Measurements from ENCODE around the gene LRP5. TPM values are rescaled to one million over a fixed set of nuclear protein-coding genes. Genes with fewer than 3 reads are reported as not detected.
"Not testable (repeated sequence)": the region's sequence is repeated elsewhere in the genome, so short reads cannot be mapped to it uniquely, and the experiment has no call there.

The LRP5 gene
- total RNA-seq, 1 experiment from 2014 or later, result 14.2 TPM

DNA sequence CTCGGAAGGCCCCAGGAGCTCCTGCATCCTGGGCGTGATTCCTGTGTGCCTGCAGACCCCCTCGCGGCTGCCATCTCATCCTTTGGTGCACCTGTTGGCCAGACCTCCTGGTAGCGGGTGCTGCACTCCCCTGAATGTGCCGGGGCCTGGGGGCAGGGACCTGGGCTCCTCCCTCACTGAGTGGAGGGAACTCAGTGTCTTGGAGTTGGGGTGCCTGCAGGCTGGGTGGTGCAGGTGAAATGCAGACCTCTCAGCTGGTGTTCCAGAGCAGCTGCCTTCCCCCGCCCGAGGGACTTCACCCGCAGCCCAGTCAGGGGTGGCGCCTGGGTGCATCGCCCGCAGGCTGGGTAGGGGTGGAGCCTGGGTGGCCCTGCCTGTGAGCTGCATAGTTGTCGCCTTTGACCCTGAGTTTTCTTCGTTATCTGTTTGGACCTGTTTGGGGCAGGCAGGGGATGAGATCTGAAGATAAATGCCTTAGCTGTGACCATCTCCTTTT is 31.4 kb downstream of the LRP5 start:
- DNase-seq (ENCODE audit: extremely low read depth, low read depth), result no peak

DNA sequence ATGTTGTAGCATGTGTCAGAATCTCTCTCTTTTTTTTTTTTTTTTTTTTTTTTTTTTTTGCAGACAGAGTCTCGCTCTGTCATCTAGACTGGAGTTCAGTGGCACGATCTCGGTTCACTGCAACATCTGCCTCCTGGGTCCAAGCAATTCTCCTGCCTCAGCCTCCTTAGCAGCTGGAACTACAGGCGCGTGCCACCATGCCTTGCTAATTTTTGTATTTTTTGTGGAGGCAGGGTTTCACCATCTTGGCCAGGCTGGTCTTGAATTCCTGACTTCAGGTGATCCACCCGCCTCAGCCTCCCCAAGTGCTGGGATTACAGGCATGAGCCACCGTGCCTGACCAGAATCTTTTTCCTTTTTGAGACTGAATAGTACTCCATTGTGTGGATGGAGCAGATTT is 32.4 kb downstream of the LRP5 start:
- not testable (repeated sequence) for DNase-seq (ENCODE audit: extremely low read depth, low read depth)

DNA sequence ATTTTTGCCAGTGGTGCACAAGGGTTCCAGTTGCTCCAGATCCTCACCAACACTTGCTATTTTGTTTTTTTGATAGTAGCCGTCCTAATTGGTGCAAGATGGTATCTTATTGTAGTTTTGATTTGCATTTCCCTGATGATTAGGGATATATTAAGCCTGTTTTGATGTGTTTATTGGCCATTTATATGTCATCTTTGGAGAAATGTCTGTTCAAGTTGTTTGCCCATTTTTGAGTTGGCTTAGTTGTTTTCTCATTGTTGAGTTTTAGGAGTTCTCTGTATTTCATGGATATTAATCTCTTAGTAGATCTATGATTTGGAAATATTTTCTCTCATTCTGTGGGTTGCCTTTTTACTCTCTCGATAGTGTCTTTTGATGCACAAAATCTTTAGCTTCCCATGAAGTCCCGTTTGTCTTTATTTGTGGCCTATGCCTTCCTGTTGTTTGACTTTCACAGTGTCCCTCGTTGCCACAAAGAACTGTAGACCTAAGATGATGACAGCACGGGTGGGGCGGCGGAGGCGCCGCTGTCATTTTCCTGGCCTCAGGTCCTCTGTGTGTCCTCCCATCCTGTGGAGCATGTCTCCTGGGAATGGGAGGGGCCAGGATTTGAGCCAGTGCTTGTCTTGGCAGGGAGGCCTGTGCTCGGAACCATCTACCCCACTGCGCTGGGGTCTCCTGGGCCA is 33.5 kb downstream of the LRP5 start:
- no peak for DNase-seq (ENCODE audit: extremely low read depth, low read depth)

DNA sequence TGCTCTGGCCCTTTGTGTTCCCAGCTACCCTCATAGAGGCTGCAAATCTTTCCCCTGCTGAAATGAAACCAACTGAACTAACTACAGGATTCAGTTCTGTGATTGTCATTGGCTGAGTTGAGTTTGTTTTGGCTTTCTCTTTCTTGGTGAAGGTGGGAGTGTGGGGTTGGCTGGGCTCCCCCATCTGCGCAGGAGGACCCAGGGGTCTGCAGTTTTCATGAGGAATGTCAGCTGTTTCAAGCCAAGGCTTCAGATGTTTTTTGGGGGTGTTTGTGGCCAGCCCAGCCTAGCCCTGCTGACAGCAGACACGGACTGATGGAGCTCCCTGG is 34.0 kb downstream of the LRP5 start:
- DNase-seq (ENCODE audit: extremely low read depth, low read depth), result no peak

DNA sequence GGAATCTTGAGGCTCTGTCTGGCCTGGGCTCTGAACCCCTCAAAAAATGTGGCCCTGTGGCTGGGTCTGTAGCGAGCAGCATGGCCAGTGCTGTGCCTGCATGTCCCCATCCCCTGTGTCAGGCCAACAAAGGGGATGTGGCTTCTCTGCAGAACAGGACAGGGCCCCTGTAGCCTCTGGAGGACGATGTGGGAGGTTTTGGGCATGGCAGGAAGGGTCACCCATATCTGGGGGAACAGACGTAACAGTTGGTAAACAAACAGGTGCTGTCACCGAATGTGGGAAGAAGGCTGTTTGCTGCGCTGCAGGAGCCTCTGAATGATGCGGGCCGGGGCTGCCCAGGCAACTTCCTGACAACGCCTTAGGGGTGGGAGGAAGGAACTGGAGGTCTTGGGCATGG is 35.0 kb downstream of the LRP5 start:
- DNase-seq (ENCODE audit: extremely low read depth, low read depth), result no peak

DNA sequence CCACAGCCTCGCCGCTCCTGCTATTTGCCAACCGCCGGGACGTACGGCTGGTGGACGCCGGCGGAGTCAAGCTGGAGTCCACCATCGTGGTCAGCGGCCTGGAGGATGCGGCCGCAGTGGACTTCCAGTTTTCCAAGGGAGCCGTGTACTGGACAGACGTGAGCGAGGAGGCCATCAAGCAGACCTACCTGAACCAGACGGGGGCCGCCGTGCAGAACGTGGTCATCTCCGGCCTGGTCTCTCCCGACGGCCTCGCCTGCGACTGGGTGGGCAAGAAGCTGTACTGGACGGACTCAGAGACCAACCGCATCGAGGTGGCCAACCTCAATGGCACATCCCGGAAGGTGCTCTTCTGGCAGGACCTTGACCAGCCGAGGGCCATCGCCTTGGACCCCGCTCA is 35.5 kb downstream of the LRP5 start:
- no peak for DNase-seq (ENCODE audit: extremely low read depth, low read depth)

DNA sequence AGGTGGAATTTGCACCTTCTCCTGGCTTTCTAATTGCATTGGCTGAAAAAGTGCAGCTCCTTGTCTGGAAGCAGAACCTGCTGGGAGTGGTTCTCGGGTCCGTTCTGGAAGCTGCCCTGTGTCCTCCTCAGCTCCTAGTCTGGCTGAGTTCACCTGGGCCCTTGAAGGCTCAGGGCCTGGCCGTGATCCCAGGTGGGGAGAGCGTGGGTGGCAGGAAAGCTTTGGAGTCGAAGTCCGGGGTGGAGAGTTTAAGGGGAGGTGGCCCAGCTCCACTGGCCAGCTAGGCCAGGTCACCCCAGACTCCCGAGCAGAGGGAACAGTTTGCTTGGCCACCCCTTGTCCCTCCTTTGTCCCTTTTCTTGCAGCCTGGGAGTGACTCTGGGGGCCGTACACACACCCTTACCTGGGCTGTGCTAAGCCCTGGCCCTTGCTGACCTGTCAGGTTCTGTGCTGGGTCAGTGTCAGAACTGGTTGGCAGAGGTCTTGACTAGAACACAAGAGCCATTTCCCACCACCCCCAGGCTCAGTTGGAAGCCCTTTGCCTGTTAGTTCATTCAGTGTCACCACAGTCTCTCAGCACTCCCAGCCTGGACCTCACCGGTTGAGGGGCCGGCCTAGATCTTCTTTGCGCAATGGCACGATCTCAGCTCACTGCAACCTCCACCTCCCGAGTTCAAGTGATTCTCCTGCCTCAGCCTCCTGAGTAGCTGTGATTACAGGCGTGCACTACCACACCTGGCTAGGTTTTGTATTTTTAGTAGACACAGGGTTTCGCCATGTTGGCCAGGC is 37.3 kb downstream of the LRP5 start:
- no peak for DNase-seq (ENCODE audit: extremely low read depth, low read depth)

DNA sequence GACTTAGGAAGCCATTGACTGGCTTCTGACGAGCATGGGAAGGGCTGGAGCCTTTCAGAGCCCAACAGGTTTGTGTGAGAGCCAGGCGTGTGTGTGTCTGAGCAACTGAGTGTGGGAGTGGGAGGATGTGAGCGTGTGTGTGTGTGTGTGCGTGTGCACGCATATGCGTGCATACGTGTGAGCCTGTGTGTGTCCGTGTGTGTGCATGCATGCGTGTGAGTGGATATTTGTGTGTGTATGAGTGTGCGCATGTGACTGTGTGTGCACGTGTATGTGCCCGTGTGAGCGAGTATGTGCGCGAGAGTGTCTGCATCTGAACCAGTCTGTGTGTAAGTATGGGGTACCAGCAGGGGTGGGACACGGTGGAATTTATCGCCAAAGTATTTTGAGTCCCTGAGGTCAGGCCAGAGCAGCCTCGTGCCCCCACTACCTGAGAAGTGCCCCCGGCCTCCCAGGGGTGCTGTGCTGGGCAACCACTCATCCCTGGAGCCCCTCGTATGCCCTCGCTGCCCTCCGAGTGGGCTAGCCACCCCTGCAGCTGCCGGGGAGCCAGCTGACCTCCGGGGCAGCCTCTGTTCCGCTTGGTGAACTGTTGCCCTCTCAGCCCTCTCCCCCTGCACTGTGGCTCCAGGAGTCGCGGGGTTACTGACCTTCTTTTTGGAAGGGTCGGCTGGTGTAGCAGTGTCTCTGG is 38.5 kb downstream of the LRP5 start:
- no peak for DNase-seq (ENCODE audit: extremely low read depth, low read depth)

DNA sequence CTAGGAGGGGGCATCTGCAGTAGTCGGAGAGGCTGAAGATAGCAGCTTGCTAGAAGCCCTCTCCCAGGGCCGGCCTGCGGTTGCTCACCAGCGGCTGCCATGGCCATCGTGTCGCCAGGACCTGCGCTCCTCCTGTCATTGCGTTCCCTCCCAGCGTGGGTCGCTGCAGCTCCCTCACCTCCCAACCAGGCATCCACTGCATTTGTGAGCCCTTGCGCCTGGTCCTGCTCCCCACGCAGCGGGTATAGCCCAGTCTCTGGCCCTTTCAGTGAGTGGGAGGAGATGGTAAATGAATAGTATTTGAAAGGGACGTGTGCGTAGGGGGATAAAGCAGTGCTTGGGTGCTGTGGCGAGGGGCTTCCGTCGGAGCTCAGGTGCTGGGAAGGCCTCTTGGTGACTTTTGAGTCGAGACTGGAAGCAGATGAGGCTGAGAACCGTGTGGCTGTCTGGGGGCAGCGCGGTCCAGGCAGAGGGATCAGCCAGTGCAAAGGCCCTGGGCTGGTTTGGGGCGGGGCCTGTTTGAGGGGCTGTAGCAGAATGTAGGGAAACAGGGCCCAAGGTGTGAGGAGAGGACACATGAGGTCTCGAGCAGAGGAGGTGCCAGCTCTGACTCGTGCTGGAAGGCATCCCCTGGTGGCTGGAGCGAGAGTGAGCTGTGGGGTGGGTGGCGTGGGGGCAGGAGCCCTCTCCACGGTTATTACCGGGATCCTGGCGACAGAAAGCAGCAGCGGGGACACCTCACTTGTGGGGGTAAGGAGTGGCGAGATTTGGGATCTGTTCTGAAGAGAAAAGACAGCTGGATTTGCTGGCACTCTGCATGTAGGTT is 39.3 kb downstream of the LRP5 start:
- DNase-seq (ENCODE audit: extremely low read depth, low read depth), result no peak

DNA sequence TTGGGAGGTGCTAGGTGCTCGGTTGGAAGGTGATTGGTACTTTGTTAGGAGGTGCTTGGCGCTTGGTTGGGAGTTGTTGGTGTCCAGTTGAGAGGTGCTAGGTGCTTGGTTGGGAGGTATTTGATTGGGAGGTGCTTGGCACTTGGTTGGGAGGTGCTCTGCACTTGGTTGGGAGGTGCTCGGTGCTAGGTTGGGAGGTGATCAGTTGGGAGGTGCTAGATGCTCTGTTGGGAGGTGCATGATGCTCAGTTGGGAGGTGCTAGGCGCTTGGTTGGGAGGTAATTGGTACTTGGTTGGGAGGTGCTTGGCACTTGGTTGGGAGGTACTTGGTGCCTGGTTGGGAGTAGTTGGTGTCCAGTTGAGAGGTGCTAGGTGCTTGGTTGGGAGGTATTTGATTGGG is 40.2 kb downstream of the LRP5 start:
- DNase-seq (ENCODE audit: extremely low read depth, low read depth), result no peak

DNA sequence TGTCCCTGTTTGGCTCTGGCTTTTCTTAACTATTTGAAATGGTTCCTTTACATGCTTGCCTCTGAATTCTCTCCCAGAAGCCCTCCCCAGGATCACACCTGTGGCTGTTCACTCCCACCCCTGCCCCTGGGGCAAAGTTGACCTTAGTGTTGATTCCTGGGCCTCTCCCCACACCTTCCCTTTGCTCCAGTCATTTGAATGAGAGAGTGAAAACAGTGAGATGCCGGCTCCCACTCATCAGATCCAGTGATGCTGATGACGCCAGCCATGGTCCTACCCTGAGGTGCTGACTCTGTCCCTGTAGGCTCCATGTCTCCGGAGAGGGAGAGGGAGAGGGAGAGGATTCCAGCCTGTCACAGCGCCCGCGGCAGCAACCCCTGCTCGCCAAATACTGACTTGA is 40.7 kb downstream of the LRP5 start:
- no peak for DNase-seq (ENCODE audit: extremely low read depth, low read depth)

DNA sequence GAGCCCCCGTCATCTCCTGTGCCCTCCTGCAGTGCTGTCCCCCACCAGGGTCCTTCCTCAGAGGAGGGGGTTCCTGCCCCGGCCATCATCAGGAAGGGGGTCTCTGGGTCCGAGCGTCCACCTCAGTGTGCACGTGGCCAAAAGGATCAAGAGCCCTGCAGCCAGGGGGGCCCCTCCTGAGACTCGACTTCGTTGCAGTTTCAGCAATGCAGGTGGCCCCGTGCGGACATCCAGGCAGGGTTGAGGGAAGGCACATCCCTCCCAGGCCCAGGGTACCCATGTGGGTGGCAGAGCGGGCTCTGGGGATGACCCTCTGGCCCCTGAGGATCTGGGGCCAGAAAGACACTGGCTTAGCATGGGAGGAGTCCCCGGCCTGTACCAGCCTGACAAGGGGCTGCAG is 41.3 kb downstream of the LRP5 start:
- DNase-seq (ENCODE audit: extremely low read depth, low read depth), result no peak

DNA sequence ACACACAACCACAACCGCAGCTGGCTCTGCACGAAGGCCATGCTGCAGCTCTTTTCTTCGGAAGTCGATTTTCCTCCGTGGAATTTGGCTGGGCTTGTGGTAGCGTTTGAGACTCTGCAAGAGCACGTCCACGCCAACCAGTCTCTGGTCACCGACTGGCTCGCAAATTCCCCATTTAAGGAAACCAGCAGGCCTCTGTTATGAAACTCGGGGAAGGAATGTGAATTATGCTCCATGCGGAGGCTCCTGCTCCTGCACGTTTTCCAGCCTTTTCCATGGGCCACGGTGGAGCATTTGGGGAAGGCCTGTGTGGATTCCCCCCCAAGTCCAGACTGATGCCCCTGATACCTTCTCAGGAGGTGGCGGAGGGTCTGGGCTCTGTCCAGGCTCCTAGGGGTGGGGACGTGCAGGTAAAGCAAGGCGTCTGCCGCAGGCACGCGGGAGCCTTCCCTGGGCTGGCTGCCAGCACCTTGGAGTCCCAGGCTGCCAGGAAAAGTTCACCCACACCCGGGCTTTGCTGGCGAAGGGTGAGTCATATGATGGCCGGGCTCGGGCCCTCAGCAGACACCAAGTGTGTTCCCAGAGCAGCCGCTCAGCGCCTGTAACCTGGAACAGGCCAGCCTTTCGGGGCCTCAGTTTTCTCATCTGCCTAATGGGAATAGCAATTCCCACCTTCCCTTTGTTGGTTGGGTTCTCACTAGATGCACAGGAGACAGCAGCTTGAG is 41.9 kb downstream of the LRP5 start:
- peak; percentile 40 for DNase-seq (ENCODE audit: extremely low read depth, low read depth)

DNA sequence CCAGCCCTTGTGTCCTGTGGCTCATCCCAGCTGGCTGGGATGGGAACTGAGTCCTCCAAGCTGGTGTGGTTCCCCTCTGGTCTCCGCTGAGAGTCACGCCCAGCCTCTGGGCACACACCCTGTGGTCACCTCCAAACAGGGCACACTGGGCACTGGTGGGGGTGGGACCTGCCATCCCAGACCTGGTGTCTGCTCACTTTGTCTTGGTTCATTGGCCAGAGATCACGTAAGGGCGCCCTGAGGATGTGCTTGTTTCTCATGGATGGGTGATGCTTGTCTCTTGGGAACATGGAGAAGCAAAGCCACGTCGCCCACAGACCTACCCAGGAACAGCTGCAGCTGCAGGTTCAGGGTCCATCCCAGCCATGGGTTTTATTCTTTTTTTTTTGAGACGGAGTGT is 43.1 kb downstream of the LRP5 start:
- DNase-seq (ENCODE audit: extremely low read depth, low read depth), result no peak

DNA sequence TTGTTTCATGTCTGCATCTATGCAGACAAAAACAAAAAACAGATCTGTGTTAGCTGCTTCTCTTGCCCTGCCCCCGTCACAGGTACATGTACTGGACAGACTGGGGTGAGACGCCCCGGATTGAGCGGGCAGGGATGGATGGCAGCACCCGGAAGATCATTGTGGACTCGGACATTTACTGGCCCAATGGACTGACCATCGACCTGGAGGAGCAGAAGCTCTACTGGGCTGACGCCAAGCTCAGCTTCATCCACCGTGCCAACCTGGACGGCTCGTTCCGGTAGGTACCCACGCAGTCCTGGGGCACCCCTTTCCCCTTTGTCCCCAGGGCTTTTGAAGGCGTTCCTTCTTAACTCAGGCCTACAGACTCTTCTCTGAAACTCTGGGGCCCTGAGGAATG is 45.2 kb downstream of the LRP5 start:
- no peak for DNase-seq (ENCODE audit: extremely low read depth, low read depth)

DNA sequence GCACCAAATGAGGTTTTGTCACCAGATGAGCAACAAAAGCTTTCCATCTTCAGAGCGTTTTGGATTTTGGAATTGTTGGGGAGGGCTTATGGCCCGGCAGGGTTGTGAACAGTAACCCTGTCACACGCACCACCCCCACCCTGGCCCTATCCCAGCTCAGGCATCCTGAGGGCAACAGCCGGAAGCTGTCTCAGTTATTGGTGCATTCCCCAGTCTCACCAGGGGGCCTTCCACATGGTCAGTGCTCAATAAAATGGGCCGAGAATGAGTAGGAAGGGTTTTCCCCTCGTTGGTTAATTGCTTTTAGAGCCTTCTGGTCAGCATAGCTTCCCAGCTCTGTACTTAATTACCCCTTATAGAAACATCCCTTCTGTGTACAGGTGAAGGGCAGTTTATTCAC is 46.0 kb downstream of the LRP5 start:
- DNase-seq (ENCODE audit: extremely low read depth, low read depth), result no peak

DNA sequence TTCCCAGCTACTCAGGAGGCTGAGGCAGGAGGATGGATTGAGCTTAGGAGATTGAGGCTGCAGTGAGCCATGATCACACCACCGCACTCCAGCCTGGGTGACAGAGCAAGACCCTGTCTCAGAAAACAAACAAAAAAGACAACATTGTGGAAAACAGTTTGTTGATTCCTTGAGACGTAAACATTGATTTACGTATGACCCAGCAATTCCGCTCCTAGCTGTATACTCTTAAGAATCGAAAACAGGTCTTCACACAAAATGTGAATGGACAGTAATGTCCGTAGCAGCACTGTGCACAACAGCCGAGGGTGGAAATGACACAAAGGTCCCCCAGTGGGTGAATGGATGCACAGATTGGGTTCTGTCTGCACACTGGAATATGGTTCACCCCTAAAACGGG is 49.3 kb downstream of the LRP5 start:
- no peak for DNase-seq (ENCODE audit: extremely low read depth, low read depth)

DNA sequence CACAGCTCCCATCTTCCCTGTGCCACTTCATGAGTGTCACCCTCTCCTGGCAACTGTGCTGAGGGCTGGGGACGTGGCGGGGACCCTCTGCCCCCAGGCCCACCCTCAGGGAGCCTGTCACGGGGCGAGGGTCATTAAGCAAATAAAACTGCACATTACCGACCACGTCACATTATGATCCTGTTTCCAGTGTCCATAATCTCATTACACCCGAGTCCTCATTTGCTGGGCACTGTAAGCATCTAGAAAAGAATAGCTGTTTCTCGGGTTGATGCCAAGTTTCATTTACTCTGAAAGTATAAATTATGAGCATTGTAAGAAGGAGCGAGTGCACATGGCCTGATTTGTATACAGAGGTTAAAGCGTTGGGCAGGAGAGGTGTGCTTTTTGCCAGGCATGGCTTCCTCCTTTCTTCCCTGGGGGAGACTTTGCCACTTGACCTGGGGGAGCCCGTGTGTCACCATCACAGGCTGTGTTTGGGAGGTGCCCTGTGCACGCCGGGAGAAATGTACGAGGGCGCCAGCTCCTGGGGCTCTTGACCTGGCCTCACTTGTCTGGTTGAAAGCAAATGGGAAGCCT is 50.5 kb downstream of the LRP5 start:
- DNase-seq (ENCODE audit: extremely low read depth, low read depth), result no peak

DNA sequence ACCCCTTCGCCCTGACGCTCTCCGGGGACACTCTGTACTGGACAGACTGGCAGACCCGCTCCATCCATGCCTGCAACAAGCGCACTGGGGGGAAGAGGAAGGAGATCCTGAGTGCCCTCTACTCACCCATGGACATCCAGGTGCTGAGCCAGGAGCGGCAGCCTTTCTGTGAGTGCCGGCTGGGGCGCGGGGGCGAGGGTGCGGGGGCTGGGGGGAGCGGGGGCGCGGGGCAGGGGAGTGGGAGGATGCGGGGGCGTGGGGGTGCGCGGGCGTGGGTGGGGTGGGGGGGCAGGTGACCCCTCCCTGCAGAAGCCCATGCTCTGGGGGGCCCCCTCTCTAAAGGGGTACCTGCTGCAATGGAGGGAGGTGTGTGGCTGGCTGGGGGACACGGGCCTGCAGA is 51.4 kb downstream of the LRP5 start:
- DNase-seq (ENCODE audit: extremely low read depth, low read depth), result no peak

DNA sequence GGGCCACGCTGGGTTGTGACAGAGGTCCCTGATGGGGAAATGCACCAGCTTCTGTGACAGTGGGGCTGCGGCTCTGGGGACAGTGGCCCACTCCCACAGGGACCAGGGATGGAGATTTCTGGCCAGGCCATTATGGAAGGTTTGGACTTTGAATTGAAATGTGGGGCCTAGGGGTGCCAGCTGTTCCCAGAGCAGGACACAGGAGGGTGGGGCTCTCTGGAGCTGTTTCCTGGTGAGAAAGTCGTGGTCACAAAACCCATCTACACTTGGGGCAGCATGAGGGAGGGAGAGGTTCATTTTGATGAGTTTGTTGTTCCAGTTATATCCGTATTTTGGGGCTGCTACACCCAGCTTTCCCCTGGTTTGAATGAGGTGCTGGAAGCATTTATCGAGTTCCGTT is 52.2 kb downstream of the LRP5 start:
- DNase-seq (ENCODE audit: extremely low read depth, low read depth), result no peak

Measured in NCI-H460 (cell line).